ENCODE results near the gene HNMT.

DNA sequence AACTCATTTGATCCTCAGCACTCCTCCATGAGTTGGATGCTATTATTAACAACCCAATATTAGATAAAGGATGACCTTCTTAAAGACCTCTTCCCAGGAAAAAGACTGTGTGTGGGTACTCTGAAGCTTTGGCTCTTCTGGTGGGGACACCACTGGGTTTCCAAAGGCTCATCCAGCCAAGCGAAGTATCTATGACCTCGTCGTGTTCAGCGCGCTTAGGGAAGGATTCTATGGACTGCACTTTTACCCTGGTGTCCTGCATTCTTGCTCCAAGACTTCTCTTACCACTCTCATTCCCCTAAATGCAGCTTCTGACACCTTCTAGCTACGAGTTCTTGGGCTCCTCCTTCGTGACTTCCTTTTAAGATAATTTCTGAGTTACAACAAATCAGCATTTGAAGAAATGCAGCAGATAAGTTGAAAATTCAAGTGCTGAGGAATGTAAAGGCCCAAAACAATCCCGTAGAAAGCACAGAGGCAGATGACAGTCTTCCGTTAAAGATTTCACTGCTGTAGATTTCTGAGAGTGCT lies 673 bp upstream of the HNMT start:
- TF ChIP-seq, protein P1, sequence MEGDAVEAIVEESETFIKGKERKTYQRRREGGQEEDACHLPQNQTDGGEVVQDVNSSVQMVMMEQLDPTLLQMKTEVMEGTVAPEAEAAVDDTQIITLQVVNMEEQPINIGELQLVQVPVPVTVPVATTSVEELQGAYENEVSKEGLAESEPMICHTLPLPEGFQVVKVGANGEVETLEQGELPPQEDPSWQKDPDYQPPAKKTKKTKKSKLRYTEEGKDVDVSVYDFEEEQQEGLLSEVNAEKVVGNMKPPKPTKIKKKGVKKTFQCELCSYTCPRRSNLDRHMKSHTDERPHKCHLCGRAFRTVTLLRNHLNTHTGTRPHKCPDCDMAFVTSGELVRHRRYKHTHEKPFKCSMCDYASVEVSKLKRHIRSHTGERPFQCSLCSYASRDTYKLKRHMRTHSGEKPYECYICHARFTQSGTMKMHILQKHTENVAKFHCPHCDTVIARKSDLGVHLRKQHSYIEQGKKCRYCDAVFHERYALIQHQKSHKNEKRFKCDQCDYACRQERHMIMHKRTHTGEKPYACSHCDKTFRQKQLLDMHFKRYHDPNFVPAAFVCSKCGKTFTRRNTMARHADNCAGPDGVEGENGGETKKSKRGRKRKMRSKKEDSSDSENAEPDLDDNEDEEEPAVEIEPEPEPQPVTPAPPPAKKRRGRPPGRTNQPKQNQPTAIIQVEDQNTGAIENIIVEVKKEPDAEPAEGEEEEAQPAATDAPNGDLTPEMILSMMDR (IDR thresholded peaks at IDR 0.05; ENCODE audit: low read depth, low read length, poor library complexity, severe bottlenecking) = no peak
- no peak for TF ChIP-seq EZH2phosphoT487 (IDR thresholded peaks at IDR 0.05; ENCODE audit: borderline replicate concordance, low read length)
